ENCODE results near the gene RIMS4. TPM values are rescaled to one million over a fixed set of nuclear protein-coding genes. Genes with fewer than 3 reads are reported as not detected.

Gene RIMS4
- total RNA-seq, 1 experiment from 2014 or later: 16.3 TPM

DNA sequence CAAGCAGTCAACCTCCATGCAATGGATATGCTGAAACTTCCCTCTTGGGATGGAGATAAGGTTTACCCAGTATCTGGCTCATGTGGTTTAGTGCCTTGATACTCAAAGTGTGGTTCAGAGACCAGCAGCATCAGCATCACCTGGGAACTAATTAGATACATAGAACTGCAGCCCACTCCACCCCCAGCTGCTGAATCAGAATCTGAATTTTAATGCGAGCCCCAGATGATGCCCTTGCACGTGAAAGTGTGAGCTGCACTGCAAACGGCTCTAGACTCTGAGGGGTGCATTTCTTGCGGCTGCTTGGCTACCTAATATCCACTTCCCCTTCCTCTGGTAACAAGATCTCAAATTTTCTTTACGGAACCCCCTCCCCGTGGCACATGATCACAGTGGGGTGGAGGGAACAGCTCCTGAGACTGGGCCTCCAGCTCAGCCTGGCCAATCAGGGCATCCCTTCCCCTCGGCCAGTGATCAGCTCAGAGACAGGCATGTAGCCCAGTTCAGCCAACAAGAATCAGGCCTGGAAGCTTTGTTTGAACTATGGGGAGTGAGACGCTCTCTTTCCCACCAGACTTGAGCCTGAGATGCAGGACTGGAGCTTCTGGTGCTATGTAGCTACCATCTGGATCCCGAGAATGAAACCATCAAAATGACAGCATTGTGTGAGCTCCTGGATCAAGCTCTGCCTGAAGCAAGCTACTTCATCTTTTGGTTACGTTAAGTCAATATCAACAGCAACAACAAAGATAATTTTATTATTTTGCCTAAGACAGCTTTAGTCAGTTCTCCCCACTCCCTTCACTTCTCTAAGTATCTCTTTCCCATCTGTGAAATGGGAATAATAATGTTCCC, 51.9 kb downstream of the RIMS4 start:
- Mint-ChIP-seq H3K4me1 (peaks cover 9 to 28% of the 10 kb centered on the region in 2 experiments), H3K4me3 (no peak overlapping the region), H3K27ac (peak overlapping the region in 1 of 3 experiments; percentile 23; a peak in 1 of 7 replicates), H3K27me3 (ENCODE audit: low read depth) (no peaks in the 10 kb centered on the region), H3K9me3 (no peaks in the 10 kb centered on the region), H3K36me3 (ENCODE audit: insufficient read depth in 1 of 3, low read depth in 3 of 3) (peaks cover 0 to 24% (median 2%) of the 10 kb centered on the region in 3 experiments; a peak in 5 of 7 replicates)
- Histone ChIP-seq H3K18ac (ENCODE audit: insufficient read length, low read depth, low read length) (no peak overlapping the region), H2BK12ac (ENCODE audit: insufficient read length, low read depth, low read length) (no peak overlapping the region), H2BK20ac (ENCODE audit: low read depth, low read length, poor library complexity, severe bottlenecking) (no peak overlapping the region), H3K79me2 (ENCODE audit: insufficient read depth, low read length) (no peaks in the 10 kb centered on the region), H2AFZ (ENCODE audit: low read length) (no peak overlapping the region), H3K14ac (ENCODE audit: insufficient read depth, low read length) (no peak overlapping the region), H3K9me3 (ENCODE audit: control insufficient read depth, low read depth, low read length) (no peaks in the 10 kb centered on the region), H2BK5ac (ENCODE audit: insufficient read length, low read length) (no peak overlapping the region), H4K5ac (ENCODE audit: insufficient read length, low read depth, low read length) (no peak overlapping the region), H4K20me1 (ENCODE audit: control insufficient read depth, insufficient read depth, insufficient read length) (no peaks in the 10 kb centered on the region), H3K9ac (ENCODE audit: extremely low read depth, insufficient read length, low read length) (no peak overlapping the region), H3K79me1 (ENCODE audit: insufficient read depth, low read depth, low read length, poor library complexity, severe bottlenecking) (no peaks in the 10 kb centered on the region), H3K23ac (ENCODE audit: insufficient read length, low read depth, low read length) (no peak overlapping the region), H3K4me1 (ENCODE audit: insufficient read depth, low read length) (no peaks in the 10 kb centered on the region; the same call in 1 of the 2 replicates), H3K4ac (ENCODE audit: low read depth, low read length) (no peak overlapping the region), H2BK120ac (ENCODE audit: low read depth, low read length, poor library complexity, severe bottlenecking) (no peak overlapping the region), H4K91ac (ENCODE audit: insufficient read length, low read depth, low read length) (no peak overlapping the region), H3K27me3 (ENCODE audit: insufficient read depth, low read length) (no peaks in the 10 kb centered on the region), H2AK5ac (ENCODE audit: insufficient read length, low read length) (no peak overlapping the region), H2BK15ac (ENCODE audit: low read depth, low read length) (no peak overlapping the region), H3K4me2 (ENCODE audit: insufficient read depth, insufficient read length, low read length) (no peak overlapping the region), H3K23me2 (ENCODE audit: insufficient read length, low read depth, low read length, poor library complexity, severe bottlenecking) (peaks cover 3% of the 10 kb centered on the region), H3K27ac (ENCODE audit: insufficient read length, low read depth, low read length) (no peak overlapping the region), H3K56ac (ENCODE audit: insufficient read length, low read depth, low read length) (no peak overlapping the region), H4K8ac (replicated peaks; ENCODE audit: insufficient read length, low read depth, low read length) (no peak overlapping the region), H3T11ph (ENCODE audit: low read length) (no peak overlapping the region)
- no peak for DNase-seq
- TF ChIP-seq, protein P1, sequence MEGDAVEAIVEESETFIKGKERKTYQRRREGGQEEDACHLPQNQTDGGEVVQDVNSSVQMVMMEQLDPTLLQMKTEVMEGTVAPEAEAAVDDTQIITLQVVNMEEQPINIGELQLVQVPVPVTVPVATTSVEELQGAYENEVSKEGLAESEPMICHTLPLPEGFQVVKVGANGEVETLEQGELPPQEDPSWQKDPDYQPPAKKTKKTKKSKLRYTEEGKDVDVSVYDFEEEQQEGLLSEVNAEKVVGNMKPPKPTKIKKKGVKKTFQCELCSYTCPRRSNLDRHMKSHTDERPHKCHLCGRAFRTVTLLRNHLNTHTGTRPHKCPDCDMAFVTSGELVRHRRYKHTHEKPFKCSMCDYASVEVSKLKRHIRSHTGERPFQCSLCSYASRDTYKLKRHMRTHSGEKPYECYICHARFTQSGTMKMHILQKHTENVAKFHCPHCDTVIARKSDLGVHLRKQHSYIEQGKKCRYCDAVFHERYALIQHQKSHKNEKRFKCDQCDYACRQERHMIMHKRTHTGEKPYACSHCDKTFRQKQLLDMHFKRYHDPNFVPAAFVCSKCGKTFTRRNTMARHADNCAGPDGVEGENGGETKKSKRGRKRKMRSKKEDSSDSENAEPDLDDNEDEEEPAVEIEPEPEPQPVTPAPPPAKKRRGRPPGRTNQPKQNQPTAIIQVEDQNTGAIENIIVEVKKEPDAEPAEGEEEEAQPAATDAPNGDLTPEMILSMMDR (conservative IDR thresholded peaks at IDR 0.05): no peak
- no CpG with 5 or more reads among the region's 10 CpGs for WGBS (ENCODE audit: extremely low coverage, insufficient read length, low lambda C conversion rate)

Measured in H9 (cell line).